Suppressor macrophage treated with lipopolysaccharide for 1 hour (primary cell): ENCODE data around the gene ARID3B.
"Not testable (repeated sequence)": the region's sequence is repeated elsewhere in the genome, so short reads cannot be mapped to it uniquely, and the experiment has no call there.

Experiments
- DNase-seq, 3 donors: peaks; one replicate each; pipeline ENCODE4 v3.0.0-alpha.2; 2020 to 2022

The ARID3B gene

DNA sequence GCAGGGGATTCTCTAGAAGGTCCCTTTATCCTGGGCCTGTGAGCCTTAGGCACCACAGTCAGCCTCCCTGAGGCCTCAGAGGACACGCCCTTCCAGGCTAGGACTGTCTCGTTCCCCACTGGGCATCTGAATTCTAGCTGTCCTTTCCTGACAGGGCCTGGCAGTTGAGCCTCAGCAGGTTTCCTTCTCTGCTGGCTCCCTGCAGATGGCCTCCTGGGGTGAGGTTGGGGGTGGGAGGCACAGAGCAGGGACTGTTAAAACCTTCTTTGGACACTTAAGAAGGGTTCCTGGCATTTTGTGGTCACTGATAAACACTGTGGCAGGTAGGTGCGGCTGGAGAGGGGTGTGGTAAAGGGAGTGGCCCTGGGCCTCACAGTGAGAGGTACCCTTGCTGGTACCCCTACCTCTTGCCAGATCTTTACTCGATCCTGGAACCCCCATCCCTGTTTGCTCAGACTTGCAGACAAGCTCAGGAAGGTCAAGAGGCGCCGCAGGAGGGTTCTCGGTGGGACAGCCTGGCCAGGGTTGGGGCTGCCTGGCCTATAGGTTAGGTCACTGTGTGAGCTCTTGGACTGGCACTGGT, 83.1 kb downstream of the ARID3B start:
- no peak for DNase-seq

GRCh38 chr15:74625693-74626092, 84.7 kb downstream of the ARID3B start:
- DNase-seq: no peak

DNA sequence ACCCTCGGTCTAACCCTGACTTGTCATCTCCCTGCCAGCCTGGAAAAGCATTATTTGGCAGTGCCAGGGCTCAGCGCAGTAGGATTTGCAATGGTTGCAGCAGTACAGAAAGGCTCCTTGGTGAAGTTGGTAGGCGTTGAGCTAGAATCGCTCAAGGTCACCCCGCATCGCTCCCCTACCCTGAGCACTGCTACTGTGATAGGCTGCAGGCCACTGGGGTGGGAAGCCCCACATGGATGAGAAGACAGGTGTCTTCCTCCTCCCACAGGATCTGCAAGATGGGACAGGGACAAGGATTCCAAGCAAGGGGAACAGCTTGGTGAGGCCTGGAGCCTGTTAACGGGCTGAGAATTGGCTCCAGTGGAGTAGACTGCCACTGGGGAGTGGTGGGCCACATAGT, 85.3 kb downstream of the ARID3B start:
- no peak for DNase-seq

DNA sequence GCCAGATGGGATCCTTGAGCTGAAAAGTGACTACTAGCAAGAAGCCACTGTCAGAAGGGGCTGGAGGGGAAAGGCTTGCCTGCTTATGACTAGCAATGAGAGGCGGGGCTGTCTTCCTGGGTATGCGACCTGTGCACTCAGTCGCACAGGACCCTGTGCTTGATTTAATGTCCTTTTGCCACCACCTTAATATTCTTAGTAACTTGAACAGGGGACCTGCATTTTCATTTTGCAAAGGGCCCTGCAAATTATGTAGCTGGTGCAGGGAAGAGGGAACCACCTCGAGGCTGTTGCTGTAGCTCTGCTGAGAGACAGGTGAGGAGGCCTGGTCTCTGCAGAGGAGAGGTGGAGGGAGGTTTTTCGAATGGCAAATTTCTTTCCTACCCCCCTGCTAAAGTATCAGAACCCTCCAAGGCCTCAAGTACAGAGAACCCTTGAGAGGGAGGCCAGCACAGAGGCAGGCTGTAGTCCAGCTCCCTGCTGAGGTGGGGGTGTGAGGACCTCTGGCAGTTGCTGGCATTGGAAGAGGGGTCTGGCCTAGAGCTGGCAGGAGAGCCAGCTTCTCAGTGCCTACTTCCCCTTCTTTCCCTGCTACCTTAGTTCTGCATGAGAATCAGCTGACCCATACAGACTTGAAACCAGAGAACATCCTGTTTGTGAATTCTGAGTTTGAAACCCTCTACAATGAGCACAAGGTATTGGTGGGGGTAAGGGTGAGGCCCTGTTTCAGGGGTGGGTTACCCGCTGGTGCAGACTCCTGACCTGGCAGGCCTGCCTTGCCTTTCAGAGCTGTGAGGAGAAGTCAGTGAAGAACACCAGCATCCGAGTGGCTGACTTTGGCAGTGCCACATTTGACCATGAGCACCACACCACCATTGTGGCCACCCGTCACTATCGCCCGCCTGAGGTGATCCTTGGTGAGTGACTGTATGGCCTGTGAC, 86.0 kb downstream of the ARID3B start:
- DNase-seq: peak in 2 of 3 donors; percentile 27 to 28

DNA sequence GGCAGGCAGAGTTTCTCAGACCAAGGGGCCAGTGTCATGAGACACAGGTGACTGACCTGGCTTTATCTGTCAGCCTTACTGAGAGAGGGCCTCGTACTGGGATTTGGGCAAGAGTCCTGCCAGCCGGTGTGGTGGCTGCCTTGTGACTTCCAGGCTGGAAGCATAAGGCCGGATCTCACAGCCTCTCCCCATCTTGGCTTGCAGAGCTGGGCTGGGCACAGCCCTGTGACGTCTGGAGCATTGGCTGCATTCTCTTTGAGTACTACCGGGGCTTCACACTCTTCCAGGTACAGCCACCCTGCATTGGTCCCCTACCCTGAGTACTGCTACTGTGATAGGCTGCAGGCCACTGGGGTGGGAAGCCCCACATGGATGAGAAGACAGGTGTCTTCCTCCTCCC, 86.7 kb downstream of the ARID3B start:
- no peak for DNase-seq

DNA sequence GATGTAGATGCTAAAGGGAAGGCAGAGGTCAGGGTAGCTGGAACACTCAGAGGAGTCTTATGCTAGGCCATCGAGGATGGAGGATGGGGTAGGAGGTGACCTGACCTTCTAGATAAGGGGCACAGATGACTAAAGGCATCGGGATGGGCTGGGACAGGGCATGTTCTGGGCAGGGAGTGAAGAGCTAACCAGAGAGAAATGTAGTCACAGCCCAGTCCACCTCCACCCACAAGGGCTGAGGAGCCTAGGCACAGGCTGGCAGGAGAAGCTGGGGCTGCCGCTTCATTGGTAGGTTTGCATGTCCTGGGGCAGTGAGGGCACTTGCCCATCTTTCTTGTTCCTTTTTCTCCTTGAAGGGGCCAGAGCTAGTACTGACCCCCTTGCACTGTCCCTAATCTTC, 87.2 kb downstream of the ARID3B start:
- DNase-seq: no peak

DNA sequence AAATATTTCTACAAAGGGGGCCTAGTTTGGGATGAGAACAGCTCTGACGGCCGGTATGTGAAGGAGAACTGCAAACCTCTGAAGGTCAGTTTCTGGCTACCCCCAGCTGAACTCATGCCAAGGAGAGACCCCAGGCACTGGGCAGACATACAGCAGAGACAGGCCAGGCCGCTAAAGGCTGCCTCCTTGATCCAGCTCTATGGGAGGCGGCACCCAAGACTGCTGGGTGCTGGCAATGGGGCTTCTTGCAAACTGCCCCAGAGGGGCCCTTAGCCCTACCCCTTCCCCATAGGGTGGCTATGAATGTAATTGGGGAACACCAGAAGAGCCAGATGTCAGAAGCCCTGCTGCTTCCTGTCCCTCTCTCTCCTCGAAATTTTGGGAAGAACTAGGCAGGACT, 87.9 kb downstream of the ARID3B start:
- DNase-seq: no peak

- not testable (repeated sequence) for DNase-seq
Measured at GRCh38 chr15:74629696-74630095, 88.7 kb downstream of the ARID3B start.

DNA sequence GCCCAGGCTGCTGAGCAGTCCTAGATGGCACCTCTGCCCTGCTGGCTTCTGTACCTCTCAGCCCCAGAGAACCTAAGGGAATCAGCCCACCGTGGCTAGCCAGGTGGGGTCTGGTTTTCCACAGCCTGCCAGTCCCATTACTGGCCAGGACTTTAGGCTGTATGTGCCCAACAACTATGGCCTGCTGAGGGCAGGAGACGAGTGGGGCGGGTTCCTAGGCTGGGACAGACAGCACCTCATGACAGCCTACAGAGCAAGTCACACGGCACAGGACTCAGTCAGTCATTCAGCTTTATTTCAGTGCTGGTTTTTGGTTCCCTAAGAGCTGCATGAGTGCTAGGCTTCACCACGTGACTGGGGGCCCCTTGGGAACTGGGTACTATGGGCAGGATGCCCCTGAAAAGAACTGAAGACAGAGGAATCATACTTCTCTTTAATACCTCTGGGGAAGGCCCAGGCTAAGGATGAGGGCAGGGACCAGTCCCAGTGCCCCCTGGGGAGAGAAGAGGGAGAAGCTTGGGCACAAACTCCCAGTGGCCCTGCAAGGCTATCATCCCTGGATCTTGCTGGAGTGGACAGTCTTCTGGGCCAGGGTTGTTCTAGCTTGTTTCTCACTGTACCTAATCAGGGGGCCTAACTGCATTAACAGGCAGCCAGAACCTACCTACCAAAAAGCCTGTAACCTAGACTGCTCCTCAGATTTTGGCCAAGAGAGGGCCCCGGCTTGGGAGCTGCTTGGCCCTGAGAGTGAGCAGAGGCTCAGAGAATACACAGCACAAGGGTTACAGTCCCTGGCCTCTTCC, 89.5 kb downstream of the ARID3B start:
- no peak for DNase-seq

GRCh38 chr15:74631087-74631385, 90.0 kb downstream of the ARID3B start:
- no peak for DNase-seq

DNA sequence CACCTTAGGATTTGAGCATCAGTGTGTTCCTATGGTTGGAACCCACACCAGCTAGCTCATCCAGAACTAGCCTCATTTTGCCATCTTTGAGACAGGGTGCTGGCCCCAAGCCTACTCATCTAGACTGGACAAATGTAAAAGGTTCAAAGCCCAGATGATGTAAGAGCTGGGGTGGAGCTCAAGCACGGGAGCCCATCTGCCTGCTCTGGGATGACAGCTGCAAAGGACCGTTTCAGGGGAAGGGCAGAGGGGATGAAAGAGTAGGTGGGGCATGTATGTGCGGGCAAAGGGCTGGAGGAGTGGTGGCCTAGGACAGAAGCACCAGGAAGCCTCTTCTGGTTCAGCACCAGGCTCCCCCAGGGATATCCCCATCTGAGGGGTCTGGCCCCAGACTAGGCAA, 90.4 kb downstream of the ARID3B start:
- DNase-seq: no peak

DNA sequence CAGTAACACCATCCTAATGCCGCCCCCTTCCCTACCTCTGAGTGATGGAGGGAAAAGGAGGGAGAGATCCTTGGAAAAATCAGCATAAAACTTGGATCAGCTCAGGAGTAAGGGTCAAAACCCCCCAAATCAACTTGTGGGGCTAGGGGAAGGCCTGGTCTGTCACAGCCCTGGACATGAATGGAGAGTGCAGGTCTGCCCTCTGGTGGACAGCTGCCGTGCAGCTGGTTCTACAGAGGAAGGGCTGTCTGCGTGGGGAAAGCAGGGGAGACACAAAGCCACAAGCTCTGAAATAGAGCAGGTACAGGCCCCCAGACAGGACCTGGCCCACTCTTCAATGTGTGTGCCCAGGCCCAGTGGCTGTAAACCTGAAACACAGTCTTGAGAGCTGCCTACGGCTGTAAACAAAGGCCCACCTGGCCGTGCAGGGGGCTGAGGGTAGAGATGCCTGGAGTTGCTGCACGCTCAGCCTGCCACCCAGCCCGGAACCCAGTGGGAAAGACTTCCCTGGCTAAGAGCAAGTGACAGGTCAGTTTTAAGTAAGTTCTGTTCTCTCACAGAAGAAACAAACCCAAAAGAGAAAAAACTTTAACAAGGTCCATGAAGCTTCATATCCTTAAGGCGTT, 91.0 kb downstream of the ARID3B start:
- peak; percentile 60 to 80 (median 71) for DNase-seq

DNA sequence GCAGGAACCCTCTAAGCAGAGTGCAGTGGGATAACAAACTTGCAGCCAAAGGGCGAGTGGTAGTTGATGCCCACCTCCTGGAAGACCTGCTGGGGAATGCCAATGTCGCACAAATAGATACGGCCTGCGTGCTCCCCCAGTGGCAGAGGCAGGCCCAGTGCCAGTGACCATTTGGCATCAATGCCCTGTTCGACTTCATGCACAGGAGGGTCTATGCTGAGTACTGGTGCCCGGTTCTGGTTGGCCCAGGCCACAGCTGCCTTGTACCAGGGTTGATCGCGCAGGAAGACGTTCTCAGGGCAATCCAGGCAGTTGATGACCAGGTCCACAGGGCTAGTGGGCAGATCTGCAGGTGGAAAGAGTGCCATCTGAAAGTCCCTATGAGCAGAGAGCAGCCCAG, 91.6 kb downstream of the ARID3B start:
- DNase-seq: no peak

- DNase-seq: no peak
Measured at GRCh38 chr15:74633781-74634180, 92.8 kb downstream of the ARID3B start.

GRCh38 chr15:74635228-74635627, 94.2 kb downstream of the ARID3B start:
- peak; percentile 72 to 81 (median 80) for DNase-seq

DNA sequence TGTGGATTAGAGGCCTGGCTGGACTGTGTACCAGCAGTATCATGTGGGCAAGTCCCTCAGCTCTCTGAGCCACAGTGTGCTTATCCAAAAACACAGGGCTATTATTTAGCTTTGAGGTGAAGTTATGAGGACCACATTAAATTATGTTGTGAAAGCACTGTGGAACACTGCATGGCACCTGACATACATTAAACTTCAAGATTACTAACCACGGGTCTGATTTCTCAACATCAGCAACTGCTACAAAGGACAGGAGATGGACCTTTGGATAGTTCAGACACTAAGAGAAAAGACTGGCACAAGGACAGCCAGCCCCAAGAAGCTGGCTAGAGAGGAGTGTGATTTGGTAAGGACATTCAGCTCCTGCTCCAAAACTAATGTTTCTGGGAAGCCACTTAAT, 96.0 kb downstream of the ARID3B start:
- no peak for DNase-seq

DNA sequence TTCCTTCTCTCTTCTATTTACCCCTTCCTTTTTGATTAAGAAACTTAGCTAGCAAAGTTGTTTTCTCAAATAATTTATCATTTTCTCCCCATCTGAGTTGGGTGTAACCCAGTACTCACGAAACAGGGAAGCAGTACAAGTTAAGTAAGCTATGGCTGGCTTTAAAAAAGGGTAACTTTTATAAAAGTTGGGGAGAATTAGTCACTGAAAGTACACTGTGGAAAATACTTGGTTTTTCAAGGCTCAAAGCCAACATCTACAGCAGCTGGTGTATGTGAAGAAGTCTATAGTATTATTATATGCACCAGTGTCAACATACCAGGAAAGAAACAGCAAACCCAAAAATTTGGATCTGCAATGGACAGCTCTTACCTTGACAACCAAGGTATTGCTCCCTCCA, 100.1 kb downstream of the ARID3B start:
- no peak for DNase-seq

DNA sequence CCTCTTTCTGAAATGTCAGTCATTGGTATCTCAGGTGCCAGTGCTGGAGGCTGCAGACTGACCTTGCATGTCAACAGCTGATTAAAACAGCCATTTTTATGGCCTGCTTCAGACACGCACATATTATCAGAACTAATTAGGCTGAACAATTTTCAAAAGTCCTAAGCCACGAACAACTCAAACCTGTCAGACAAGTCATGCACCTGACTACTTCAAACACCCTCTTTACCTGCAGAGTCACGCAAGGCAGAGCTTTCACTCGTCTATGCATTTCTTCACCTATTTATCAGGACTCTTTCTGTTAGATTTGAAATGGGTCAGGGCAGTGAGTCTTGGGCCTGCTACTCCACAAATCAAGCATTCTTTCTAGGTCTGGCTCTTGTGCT, 101.3 kb downstream of the ARID3B start:
- DNase-seq: no peak

DNA sequence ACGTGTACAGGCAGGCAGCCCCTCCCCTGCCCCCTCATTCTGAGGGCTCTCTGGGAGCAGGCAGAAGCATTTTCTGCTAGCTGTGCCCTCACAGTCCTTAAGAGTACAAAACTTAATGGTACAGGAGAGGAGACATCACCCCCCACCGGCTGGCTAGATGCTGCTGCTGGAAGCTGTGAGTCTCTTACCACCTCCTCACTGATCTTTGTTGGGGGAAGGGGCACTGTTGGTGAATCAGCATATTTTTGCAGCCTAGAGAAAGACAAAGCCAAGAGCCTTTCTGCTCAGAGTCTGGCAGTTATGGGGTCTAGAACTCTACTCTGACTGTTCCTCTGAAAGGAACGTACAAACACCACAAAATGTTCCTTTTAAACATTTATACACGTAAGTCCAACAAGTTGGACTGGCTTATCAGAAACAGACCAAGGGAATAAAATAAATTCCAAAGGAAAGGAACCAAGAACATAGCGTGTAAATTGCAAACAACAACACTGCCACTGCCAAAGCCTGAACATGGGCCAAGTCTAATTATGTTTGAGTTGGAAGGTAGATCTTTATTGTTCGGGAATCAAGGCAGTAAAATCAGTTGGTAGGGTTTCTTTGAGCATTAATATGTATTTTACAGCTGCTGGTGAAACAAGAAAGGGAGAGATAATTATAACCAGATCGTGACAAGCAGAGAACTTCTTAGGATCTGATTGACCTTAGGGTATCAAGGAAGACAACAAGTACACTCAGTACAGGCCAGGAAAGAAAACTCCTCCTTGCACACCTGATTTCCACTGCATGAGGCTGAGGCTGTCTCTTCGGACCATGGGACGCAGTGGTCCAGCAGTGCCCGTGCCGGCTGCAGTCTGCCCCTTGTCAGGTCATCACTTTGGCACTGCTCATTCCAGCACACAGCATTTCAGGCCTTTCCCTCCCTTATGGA, 102.0 kb downstream of the ARID3B start:
- DNase-seq: no peak

- no peak for DNase-seq
Measured at GRCh38 chr15:74643665-74644204, 102.7 kb downstream of the ARID3B start.

- DNase-seq: no peak
Measured at GRCh38 chr15:74646480-74646879, 105.5 kb downstream of the ARID3B start.
